ENCODE data around the gene SRSF1.

DNA sequence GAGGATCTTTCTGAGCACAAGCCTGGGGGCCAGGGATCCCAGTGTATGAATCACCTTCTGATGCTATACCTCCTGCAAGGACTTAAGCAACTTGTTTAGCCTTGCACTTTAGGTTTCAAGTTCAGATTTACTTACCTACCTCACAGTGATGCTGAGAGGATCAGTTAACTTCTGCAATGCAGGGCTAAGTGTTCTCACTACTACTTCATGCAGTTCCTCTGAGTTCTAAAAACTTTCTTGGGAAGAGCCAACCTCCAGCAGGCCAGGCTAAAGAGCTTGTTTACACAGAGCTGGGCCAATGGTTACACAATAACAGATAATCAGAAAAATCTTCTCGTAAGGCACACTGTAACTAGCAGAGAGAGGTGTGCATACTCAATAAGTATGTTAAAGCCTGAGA lies 32.0 kb downstream of the SRSF1 start:
- TF ChIP-seq, protein P1, sequence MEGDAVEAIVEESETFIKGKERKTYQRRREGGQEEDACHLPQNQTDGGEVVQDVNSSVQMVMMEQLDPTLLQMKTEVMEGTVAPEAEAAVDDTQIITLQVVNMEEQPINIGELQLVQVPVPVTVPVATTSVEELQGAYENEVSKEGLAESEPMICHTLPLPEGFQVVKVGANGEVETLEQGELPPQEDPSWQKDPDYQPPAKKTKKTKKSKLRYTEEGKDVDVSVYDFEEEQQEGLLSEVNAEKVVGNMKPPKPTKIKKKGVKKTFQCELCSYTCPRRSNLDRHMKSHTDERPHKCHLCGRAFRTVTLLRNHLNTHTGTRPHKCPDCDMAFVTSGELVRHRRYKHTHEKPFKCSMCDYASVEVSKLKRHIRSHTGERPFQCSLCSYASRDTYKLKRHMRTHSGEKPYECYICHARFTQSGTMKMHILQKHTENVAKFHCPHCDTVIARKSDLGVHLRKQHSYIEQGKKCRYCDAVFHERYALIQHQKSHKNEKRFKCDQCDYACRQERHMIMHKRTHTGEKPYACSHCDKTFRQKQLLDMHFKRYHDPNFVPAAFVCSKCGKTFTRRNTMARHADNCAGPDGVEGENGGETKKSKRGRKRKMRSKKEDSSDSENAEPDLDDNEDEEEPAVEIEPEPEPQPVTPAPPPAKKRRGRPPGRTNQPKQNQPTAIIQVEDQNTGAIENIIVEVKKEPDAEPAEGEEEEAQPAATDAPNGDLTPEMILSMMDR (conservative IDR thresholded peaks at IDR 0.05 in 1 of 2, IDR thresholded peaks at IDR 0.05 in 1 of 2; ENCODE audit: extremely low read depth in 1 of 2, insufficient read depth in 1 of 2, low read depth in 1 of 2, low read length in 2 of 2) = no peak
- no peak for TF ChIP-seq EZH2 (IDR thresholded peaks at IDR 0.05; ENCODE audit: borderline replicate concordance, low read length)
